Astrocyte (in vitro differentiated cells and primary cell): ENCODE measurements around the gene TP53RK. TPM values are rescaled to one million over a fixed set of nuclear protein-coding genes. Genes with fewer than 3 reads are reported as not detected.

ENCODE experiments used
- DNase-seq: peaks from one replicate; pipeline ENCODE4 v3.0.0-alpha.2; 2010; ENCODE audit warnings: low read depth
- FAIRE-seq: peaks from 2 replicates; lab custom pipeline; 2011; peaks lifted over from hg19 to GRCh38; lab: Jason Lieb, UNC
- H2AFZ ChIP-seq: 2 replicates; pipeline ENCODE4 v1.6.0; 2012; ENCODE audit warnings: low read depth, low read length, inconsistent platforms
- H3K27ac ChIP-seq: 2 replicates; pipeline ENCODE4 v1.5.1; 2011; ENCODE audit warnings: low read depth, low read length, inconsistent platforms
- H3K27me3 ChIP-seq: 2 replicates; pipeline ENCODE4 v1.6.0; 2011; ENCODE audit warnings: low read length, inconsistent platforms; ENCODE audit not compliant: insufficient read depth
- H3K36me3 ChIP-seq: 2 replicates; pipeline ENCODE4 v1.5.1; 2011; ENCODE audit warnings: low read length, inconsistent platforms; ENCODE audit not compliant: insufficient read depth
- H3K4me1 ChIP-seq: 2 replicates; pipeline ENCODE4 v1.5.1; 2011; ENCODE audit warnings: low read length, inconsistent platforms; ENCODE audit not compliant: insufficient read depth
- H3K4me2 ChIP-seq: 2 replicates; pipeline ENCODE4 v1.6.0; 2012; ENCODE audit warnings: low read length, inconsistent platforms
- H3K4me3 ChIP-seq: 2 replicates; pipeline ENCODE4 v1.5.1; 2011; ENCODE audit warnings: low read depth, mild to moderate bottlenecking, low read length, inconsistent platforms; ENCODE audit not compliant: insufficient read depth
- H3K79me2 ChIP-seq: 2 replicates; pipeline ENCODE4 v1.6.0; 2012; ENCODE audit warnings: mild to moderate bottlenecking, low read length, inconsistent platforms; ENCODE audit not compliant: insufficient read depth
- H3K9ac ChIP-seq: 2 replicates; pipeline ENCODE4 v1.6.0; 2012; ENCODE audit warnings: mild to moderate bottlenecking, low read length, inconsistent platforms
- H3K9me3 ChIP-seq: 2 replicates; pipeline ENCODE4 v1.5.1; 2012; ENCODE audit warnings: low read depth, mild to moderate bottlenecking, low read length, inconsistent platforms; ENCODE audit not compliant: insufficient read depth
- H4K20me1 ChIP-seq: 2 replicates; pipeline ENCODE4 v1.6.0; 2012; ENCODE audit warnings: low read length, inconsistent platforms; ENCODE audit not compliant: insufficient read depth
- H3K27ac Mint-ChIP-seq: one replicate; pipeline ENCODE4 v1.8.0; 2021; ENCODE audit warnings: mild to moderate bottlenecking, mixed read lengths; ENCODE audit not compliant: unreplicated experiment
- H3K27me3 Mint-ChIP-seq: one replicate; pipeline ENCODE4 v1.8.0; 2021; ENCODE audit warnings: low read depth, mixed read lengths; ENCODE audit not compliant: unreplicated experiment
- H3K36me3 Mint-ChIP-seq: one replicate; pipeline ENCODE4 v1.8.0; 2021; ENCODE audit warnings: low read depth, mixed read lengths; ENCODE audit not compliant: unreplicated experiment
- H3K4me1 Mint-ChIP-seq: one replicate; pipeline ENCODE4 v1.8.0; 2021; ENCODE audit warnings: low read depth, mixed read lengths; ENCODE audit not compliant: unreplicated experiment
- H3K4me3 Mint-ChIP-seq: one replicate; pipeline ENCODE4 v1.8.0; 2021; ENCODE audit warnings: mild to moderate bottlenecking, moderate library complexity, mixed read lengths; ENCODE audit not compliant: unreplicated experiment
- H3K9me3 Mint-ChIP-seq: one replicate; pipeline ENCODE4 v1.8.0; 2021; ENCODE audit warnings: mild to moderate bottlenecking, mixed read lengths; ENCODE audit not compliant: unreplicated experiment
- EZH2 ChIP-seq: IDR thresholded peaks from 2 replicates; pipeline ENCODE4 v1.6.1; 2012; ENCODE audit warnings: mild to moderate bottlenecking, low read length, inconsistent platforms; ENCODE audit not compliant: insufficient read depth
- total RNA-seq: library from RNA; stranded (reverse); gene quantifications from 2 replicates; pipeline ENCODE4 v1.2.1, GENCODE V29; 2021
- TF ChIP-seq, protein P1 (sequence below): IDR thresholded peaks from 2 replicates; pipeline ENCODE4 v1.5.1; 2011; ENCODE audit warnings: low read depth, mild to moderate bottlenecking, inconsistent platforms, low read length, moderate library complexity; ENCODE audit not compliant: insufficient read depth

TP53RK gene
- total RNA-seq, 1 donor from 2014 or later: 16.0 TPM

DNA sequence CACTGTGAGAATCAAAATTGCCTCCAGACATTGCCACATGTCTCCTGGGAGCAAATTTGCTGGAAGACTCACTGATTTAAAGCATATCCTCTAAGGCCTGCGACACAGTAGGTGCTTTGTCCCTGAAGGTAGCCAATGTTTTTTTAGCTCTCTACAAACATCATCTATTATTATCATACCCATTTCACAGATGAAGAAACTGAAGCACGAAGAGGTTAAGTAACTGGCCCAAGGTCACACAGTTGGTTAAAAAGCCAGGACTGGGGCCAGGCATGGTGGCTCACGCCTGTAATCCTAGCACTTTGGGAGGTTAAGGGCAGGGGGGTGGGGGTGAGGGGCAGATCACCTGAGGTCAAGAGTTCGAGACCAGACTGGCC lies 50.4 kb downstream of the TP53RK start:
- H3K9me3 ChIP-seq: no peaks in the 10 kb centered on the region
- Mint-ChIP-seq H3K36me3 (peaks cover 4% of the 10 kb centered on the region), H3K27ac (no peak overlapping the region), H3K27me3 (peaks cover 15% of the 10 kb centered on the region), H3K9me3 (peaks cover 12% of the 10 kb centered on the region), H3K4me1 (peaks cover 1% of the 10 kb centered on the region), H3K4me3 (no peak overlapping the region)
- no peak overlapping the region for H3K27ac ChIP-seq
- H3K27me3 ChIP-seq: no peaks in the 10 kb centered on the region
- no peak overlapping the region for H2AFZ ChIP-seq
- TF ChIP-seq, protein P1, sequence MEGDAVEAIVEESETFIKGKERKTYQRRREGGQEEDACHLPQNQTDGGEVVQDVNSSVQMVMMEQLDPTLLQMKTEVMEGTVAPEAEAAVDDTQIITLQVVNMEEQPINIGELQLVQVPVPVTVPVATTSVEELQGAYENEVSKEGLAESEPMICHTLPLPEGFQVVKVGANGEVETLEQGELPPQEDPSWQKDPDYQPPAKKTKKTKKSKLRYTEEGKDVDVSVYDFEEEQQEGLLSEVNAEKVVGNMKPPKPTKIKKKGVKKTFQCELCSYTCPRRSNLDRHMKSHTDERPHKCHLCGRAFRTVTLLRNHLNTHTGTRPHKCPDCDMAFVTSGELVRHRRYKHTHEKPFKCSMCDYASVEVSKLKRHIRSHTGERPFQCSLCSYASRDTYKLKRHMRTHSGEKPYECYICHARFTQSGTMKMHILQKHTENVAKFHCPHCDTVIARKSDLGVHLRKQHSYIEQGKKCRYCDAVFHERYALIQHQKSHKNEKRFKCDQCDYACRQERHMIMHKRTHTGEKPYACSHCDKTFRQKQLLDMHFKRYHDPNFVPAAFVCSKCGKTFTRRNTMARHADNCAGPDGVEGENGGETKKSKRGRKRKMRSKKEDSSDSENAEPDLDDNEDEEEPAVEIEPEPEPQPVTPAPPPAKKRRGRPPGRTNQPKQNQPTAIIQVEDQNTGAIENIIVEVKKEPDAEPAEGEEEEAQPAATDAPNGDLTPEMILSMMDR: no peak
- no peak for TF ChIP-seq EZH2
- no peak overlapping the region for H3K4me2 ChIP-seq
- no peak for FAIRE-seq
- H4K20me1 ChIP-seq: no peaks in the 10 kb centered on the region
- H3K9ac ChIP-seq: no peak overlapping the region
- no peaks in the 10 kb centered on the region for H3K4me1 ChIP-seq
- no peak for DNase-seq
- no peaks in the 10 kb centered on the region for H3K36me3 ChIP-seq
- H3K4me3 ChIP-seq: no peak overlapping the region
- H3K79me2 ChIP-seq: no peaks in the 10 kb centered on the region

GRCh38 chr20:46638134-46638897 lies 50.9 kb downstream of the TP53RK start:
- TF ChIP-seq, protein P1: no peak
- TF ChIP-seq EZH2: no peak
- Mint-ChIP-seq H3K9me3 (peaks cover 12% of the 10 kb centered on the region), H3K4me3 (no peak overlapping the region), H3K36me3 (peaks cover 4% of the 10 kb centered on the region), H3K27me3 (peaks cover 16% of the 10 kb centered on the region), H3K27ac (no peak overlapping the region), H3K4me1 (peaks cover 1% of the 10 kb centered on the region)
- H4K20me1 ChIP-seq: no peaks in the 10 kb centered on the region
- H3K4me3 ChIP-seq: no peak overlapping the region
- FAIRE-seq: no peak
- no peak overlapping the region for H3K9ac ChIP-seq
- no peaks in the 10 kb centered on the region for H3K79me2 ChIP-seq
- H3K27ac ChIP-seq: no peak overlapping the region
- H3K4me2 ChIP-seq: no peak overlapping the region
- no peaks in the 10 kb centered on the region for H3K9me3 ChIP-seq
- H3K4me1 ChIP-seq: no peaks in the 10 kb centered on the region
- no peaks in the 10 kb centered on the region for H3K36me3 ChIP-seq
- H3K27me3 ChIP-seq: no peaks in the 10 kb centered on the region
- DNase-seq: no peak
- no peak overlapping the region for H2AFZ ChIP-seq
